Upper lobe of left lung (tissue), 4 donors: ENCODE data around the gene MROH7.

ENCODE experiments used
- POLR2A ChIP-seq, 4 donors: fragments of 450-650 bp; IDR thresholded peaks; one replicate each; pipeline ENCODE4 v1.5.1; 2016 to 2017; ENCODE audit warnings: antibody characterized with exemption in 4 of 4, mild to moderate bottlenecking in 2 of 4
- TF ChIP-seq, protein P1 (sequence below), 6 experiments: fragments of 450-650 bp in 4 of 6; fragments of 200-600 bp in 2 of 6; sonication (generic) in 2 of 6; IDR thresholded peaks; one replicate each; pipeline ENCODE4 v1.5.1; 2016 to 2019; ENCODE audit warnings: antibody characterized with exemption in 6 of 6

DNA sequence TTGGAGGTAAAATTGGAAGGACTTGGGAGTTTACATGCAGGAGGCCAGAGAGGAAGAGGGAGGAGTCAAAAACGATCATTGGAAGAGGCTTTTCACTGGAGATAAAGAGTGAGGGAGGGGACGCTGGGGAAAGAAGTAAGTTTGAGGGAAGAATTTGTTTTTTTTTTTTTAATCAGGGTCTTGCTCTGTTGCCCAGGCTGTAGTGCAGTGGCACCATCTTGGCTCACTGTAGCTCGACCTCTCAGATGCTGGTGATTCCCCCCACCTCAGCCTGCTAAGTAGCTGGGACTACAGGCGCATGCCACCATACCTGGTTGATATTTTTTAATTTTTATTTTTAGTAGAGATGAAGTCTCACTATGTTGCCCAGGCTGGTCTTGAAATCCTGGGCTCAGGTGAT is 1.2 kb upstream of the MROH7 start:
- TF ChIP-seq, protein P1, sequence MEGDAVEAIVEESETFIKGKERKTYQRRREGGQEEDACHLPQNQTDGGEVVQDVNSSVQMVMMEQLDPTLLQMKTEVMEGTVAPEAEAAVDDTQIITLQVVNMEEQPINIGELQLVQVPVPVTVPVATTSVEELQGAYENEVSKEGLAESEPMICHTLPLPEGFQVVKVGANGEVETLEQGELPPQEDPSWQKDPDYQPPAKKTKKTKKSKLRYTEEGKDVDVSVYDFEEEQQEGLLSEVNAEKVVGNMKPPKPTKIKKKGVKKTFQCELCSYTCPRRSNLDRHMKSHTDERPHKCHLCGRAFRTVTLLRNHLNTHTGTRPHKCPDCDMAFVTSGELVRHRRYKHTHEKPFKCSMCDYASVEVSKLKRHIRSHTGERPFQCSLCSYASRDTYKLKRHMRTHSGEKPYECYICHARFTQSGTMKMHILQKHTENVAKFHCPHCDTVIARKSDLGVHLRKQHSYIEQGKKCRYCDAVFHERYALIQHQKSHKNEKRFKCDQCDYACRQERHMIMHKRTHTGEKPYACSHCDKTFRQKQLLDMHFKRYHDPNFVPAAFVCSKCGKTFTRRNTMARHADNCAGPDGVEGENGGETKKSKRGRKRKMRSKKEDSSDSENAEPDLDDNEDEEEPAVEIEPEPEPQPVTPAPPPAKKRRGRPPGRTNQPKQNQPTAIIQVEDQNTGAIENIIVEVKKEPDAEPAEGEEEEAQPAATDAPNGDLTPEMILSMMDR (IDR thresholded peaks at IDR 0.05) = no peak
- no peak for TF ChIP-seq POLR2A (IDR thresholded peaks at IDR 0.05)
